K562 (cell line): ENCODE measurements around the gene TBXA2R. TPM values are rescaled to one million over a fixed set of nuclear protein-coding genes. Genes with fewer than 3 reads are reported as not detected.

Experiments
- ADNP ChIP-seq: fragments of 200-800 bp; sonication (Bioruptor generic); IDR thresholded peaks from 2 replicates; pipeline ENCODE4 v1.6.1; 2016; ENCODE audit warnings: missing genetic modification characterization, missing compliant biosample characterization
- BMI1 ChIP-seq: fragments of 150-350 bp; IDR thresholded peaks from 2 replicates; pipeline ENCODE4 v1.6.1; 2014; ENCODE audit warnings: low read length
- CCAR2 ChIP-seq: fragments of 200-400 bp; formaldehyde crosslinking; IDR thresholded peaks from 2 replicates; pipeline ENCODE4 v1.6.1; 2017; ENCODE audit warnings: mild to moderate bottlenecking, low read depth, low read length
- CEBPZ ChIP-seq: fragments of 150-350 bp; IDR thresholded peaks from 2 replicates; pipeline ENCODE4 v1.6.1; 2014; ENCODE audit warnings: low read depth, mild to moderate bottlenecking, low read length, borderline replicate concordance
- E2F1 ChIP-seq: sonication (generic); formaldehyde crosslinking; IDR thresholded peaks from 2 replicates; pipeline ENCODE4 v1.8.1; 2023; ENCODE audit warnings: mild to moderate bottlenecking, missing genetic modification reagents, moderate library complexity
- ESRRA ChIP-seq: fragments of 450-650 bp; IDR thresholded peaks from 2 replicates; pipeline ENCODE4 v1.6.1; 2014; ENCODE audit warnings: low read depth, mild to moderate bottlenecking, moderate library complexity, borderline replicate concordance
- HDAC3 ChIP-seq: fragments of 450-650 bp; IDR thresholded peaks from 2 replicates; pipeline ENCODE4 v1.6.1; 2018; ENCODE audit warnings: borderline replicate concordance, mild to moderate bottlenecking, moderate library complexity; ENCODE audit not compliant: partially characterized antibody
- NFIX ChIP-seq: fragments of 250-450 bp; sonication (Bioruptor Pico); IDR thresholded peaks from 2 replicates; pipeline ENCODE4 v1.4.0; 2020; ENCODE audit warnings: low read depth, mild to moderate bottlenecking, moderate library complexity
- NR1H2 ChIP-seq: sonication (generic); formaldehyde crosslinking; IDR thresholded peaks from 2 replicates; pipeline ENCODE4 v1.4.0; 2020; ENCODE audit warnings: mild to moderate bottlenecking, missing genetic modification reagents
- PHB2 ChIP-seq: fragments of 450-650 bp; IDR thresholded peaks from 2 replicates; pipeline ENCODE4 v1.6.1; 2017; ENCODE audit warnings: low read depth
- RBM39 ChIP-seq: fragments of 200-400 bp; formaldehyde crosslinking; optimal IDR thresholded peaks from 2 replicates; pipeline ENCODE3; 2018; ENCODE audit warnings: low read depth, low read length
- TCF7 ChIP-seq: sonication (generic); IDR thresholded peaks from 2 replicates; pipeline ENCODE4 v1.6.1; 2016; ENCODE audit warnings: antibody characterized with exemption, borderline replicate concordance
- TRIM25 ChIP-seq: fragments of 450-650 bp; IDR thresholded peaks from 2 replicates; pipeline ENCODE4 v1.7.0; 2016; ENCODE audit warnings: borderline replicate concordance
- TSHZ1 ChIP-seq: fragments of 250-450 bp; sonication (Bioruptor Pico); IDR thresholded peaks from 2 replicates; pipeline ENCODE4 v1.4.0; 2020; ENCODE audit warnings: mild to moderate bottlenecking, moderate library complexity
- ZC3H11A ChIP-seq: IDR thresholded peaks from 2 replicates; pipeline ENCODE4 v1.6.1; 2012; ENCODE audit warnings: low read depth, low read length, improper control_type of control experiment
- ZC3H8 ChIP-seq: fragments of 450-650 bp; IDR thresholded peaks from 2 replicates; pipeline ENCODE4 v1.6.1; 2017
- ZNF124 ChIP-seq: sonication (generic); formaldehyde crosslinking; IDR thresholded peaks from 2 replicates; pipeline ENCODE4 v1.8.1; 2022; ENCODE audit warnings: missing genetic modification reagents
- ZNF197 ChIP-seq: fragments of 200-800 bp; sonication (Bioruptor generic); IDR thresholded peaks from 2 replicates; pipeline ENCODE4 v1.6.1; 2016; ENCODE audit warnings: low read depth, missing genetic modification characterization, missing compliant biosample characterization
- polyA plus RNA-seq, 8 experiments: library from polyadenylated mRNA; depleted of rRNA in 4 of 8; stranded (reverse) in 5 of 8; unstranded in 3 of 8; fragments of >200 nt; fragmentation: Nextera tagmentation in 2 of 8; fragmentation: Illumina TruSeq in 1 of 8; extraction: Ambion mirVana in 2 of 8; extraction: Trizol in 1 of 8; gene quantifications; 2 replicates each; pipeline versions ENCODE4 v1.2.1 to v1.2.3, GENCODE V29; 2011 to 2014; ENCODE audit warnings: inconsistent platforms in 1 of 8, missing spikeins in 1 of 8
- total RNA-seq, 7 experiments: library from RNA; depleted of rRNA in 6 of 7; stranded (reverse); fragments of >200 nt in 6 of 7; fragmentation: Illumina TruSeq in 2 of 7; extraction: Trizol in 2 of 7; gene quantifications; 2 replicates each; pipeline versions ENCODE4 v1.2.1 to v1.2.3, GENCODE V29; 2011 to 2021; ENCODE audit warnings: low replicate concordance in 1 of 7

The TBXA2R gene
- total and polyA plus RNA-seq, 9 of the 15 experiments (the other 6 are each of a cell fraction or from before 2014, with no cell fraction given), result 1.5 to 24.0 (median 2.8) TPM

- no peak for TF ChIP-seq TSHZ1 (CRISPR knock-in tag)
- no peak for TF ChIP-seq ZC3H8
- TF ChIP-seq ADNP (tag), result no peak
- TF ChIP-seq BMI1, result no peak
- no peak for TF ChIP-seq CEBPZ
- TF ChIP-seq ZC3H11A, result no peak
- no peak for TF ChIP-seq HDAC3
- TF ChIP-seq E2F1, result peak; percentile 60; the same call in 1 of the 2 replicates
- TF ChIP-seq PHB2, result no peak
- no peak for TF ChIP-seq TRIM25
- peak; percentile 46; the same call in 1 of the 2 replicates for TF ChIP-seq ESRRA
- TF ChIP-seq ZNF124 (CRISPR knock-in tag), result no peak
- no peak for TF ChIP-seq TCF7
- TF ChIP-seq NR1H2 (CRISPR knock-in tag), result no peak
- no peak for TF ChIP-seq RBM39
- no peak for TF ChIP-seq NFIX (CRISPR knock-in tag)
- TF ChIP-seq ZNF197 (CRISPR knock-in tag), result no peak
- TF ChIP-seq CCAR2, result no peak
Measured at GRCh38 chr19:3557461-3558248, 49.0 kb downstream of the TBXA2R start, which contains the start of gene MFSD12 (continued).
